OCI-LY7 (cell line): Measurements from ENCODE around the gene RCN2. TPM values are rescaled to one million over a fixed set of nuclear protein-coding genes. Genes with fewer than 3 reads are reported as not detected.

Experiments
- BruUV-seq: library from RNA; stranded (reverse); fragments of 400-500 nt; replicated peaks from 2 replicates; lab custom pipeline; 2021; lab: Mats Ljungman, UMichigan
- CTCF ChIA-PET: fragments of 300-600 bp; sonication (Branson Sonifier 250); formaldehyde crosslinking; loops from one replicate; lab custom pipeline; 2022; ENCODE audit warnings: antibody characterized with exemption; ENCODE audit not compliant: unreplicated experiment; lab: Charles Lee
- POLR2A ChIA-PET: fragments of 300-600 bp; sonication (Branson Sonifier 250); formaldehyde crosslinking; loops from one replicate; lab custom pipeline; 2022; ENCODE audit warnings: antibody characterized with exemption; lab: Charles Lee
- DNase-seq: peaks from one replicate; pipeline ENCODE4 v3.0.0-alpha.2; 2015; ENCODE audit warnings: low spot score
- H2AFZ ChIP-seq: fragments of 200-600 bp; sonication (generic), shearing (Covaris generic); 2 replicates; pipeline ENCODE4 v1.6.1; 2014; ENCODE audit warnings: mild to moderate bottlenecking, antibody characterized with exemption, low read length, moderate library complexity
- H3K27ac ChIP-seq: fragments of 200-600 bp; sonication (generic); 2 replicates; pipeline ENCODE4 v1.5.1; 2014; ENCODE audit warnings: mixed run types, low read depth, mild to moderate bottlenecking, moderate library complexity, low read length, inconsistent platforms; ENCODE audit not compliant: poor library complexity, severe bottlenecking
- H3K36me3 ChIP-seq: fragments of 200-600 bp; sonication (generic); 2 replicates; pipeline ENCODE4 v1.6.1; 2014; ENCODE audit warnings: mild to moderate bottlenecking, antibody characterized with exemption, low read length, moderate library complexity, mixed read lengths; ENCODE audit not compliant: insufficient read depth
- H3K4me1 ChIP-seq: fragments of 200-600 bp; sonication (generic); 2 replicates; pipeline ENCODE4 v1.5.1; 2014; ENCODE audit warnings: mild to moderate bottlenecking, low read length; ENCODE audit not compliant: insufficient read depth, poor library complexity, severe bottlenecking
- H3K4me2 ChIP-seq: fragments of 200-600 bp; sonication (generic); 2 replicates; pipeline ENCODE4 v1.6.1; 2014; ENCODE audit warnings: mild to moderate bottlenecking, low read length
- H3K4me3 ChIP-seq: fragments of 200-600 bp; sonication (generic); 2 replicates; pipeline ENCODE4 v1.5.1; 2014; ENCODE audit warnings: mild to moderate bottlenecking, low read depth, low read length; ENCODE audit not compliant: poor library complexity, severe bottlenecking
- H3K79me2 ChIP-seq: fragments of 200-600 bp; sonication (generic); 2 replicates; pipeline ENCODE4 v1.6.1; 2016; ENCODE audit warnings: low read depth, mild to moderate bottlenecking, low read length, moderate library complexity, mixed read lengths; ENCODE audit not compliant: insufficient read depth
- H3K9me2 ChIP-seq: fragments of 200-600 bp; sonication (generic); 2 replicates; pipeline ENCODE4 v1.6.1; 2016; ENCODE audit warnings: mild to moderate bottlenecking, low read length, mixed read lengths; ENCODE audit not compliant: insufficient read depth
- H3K9me3 ChIP-seq: fragments of 200-600 bp; sonication (generic); 2 replicates; pipeline ENCODE4 v1.6.1; 2014; ENCODE audit warnings: mild to moderate bottlenecking, mixed run types, low read length, mixed read lengths
- H4K20me1 ChIP-seq: fragments of 200-600 bp; sonication (generic); 2 replicates; pipeline ENCODE4 v1.6.1; 2014; ENCODE audit warnings: mild to moderate bottlenecking, antibody characterized with exemption, low read length, moderate library complexity, mixed read lengths; ENCODE audit not compliant: insufficient read depth
- EZH2phosphoT487 ChIP-seq: fragments of 200-600 bp; sonication (generic); IDR thresholded peaks from 2 replicates; pipeline ENCODE4 v1.6.1; 2018; ENCODE audit warnings: low read depth, borderline replicate concordance, mild to moderate bottlenecking, mixed run types, antibody characterized with exemption, low read length, moderate library complexity, mixed read lengths
- intact Hi-C: fragments of 100-400 bp; cut with micrococcal nuclease; formaldehyde crosslinking; loops from one replicate; pipeline ENCODE4 v1.10.0; 2022; ENCODE audit not compliant: unreplicated experiment
- total RNA-seq, 2 experiments: library from RNA; depleted of rRNA in 1 of 2; stranded (reverse); fragments of >200 nt in 1 of 2; shearing (Covaris generic) in 1 of 2; gene quantifications; 2 replicates each; pipeline ENCODE4 v1.2.3, GENCODE V29; 2014 to 2022
- TF ChIP-seq, protein P1 (sequence below): fragments of 200-600 bp; sonication (generic); conservative IDR thresholded peaks from 2 replicates; pipeline ENCODE4 v1.5.1; 2014; ENCODE audit warnings: mild to moderate bottlenecking, antibody characterized with exemption, low read length, moderate library complexity, mixed read lengths

RCN2 gene
- total RNA-seq, 2 experiments from 2014 or later, result 32.8 to 39.1 TPM

GRCh38 chr15:76939715-76940114, 8.2 kb downstream of the RCN2 start:
- H3K9me2 ChIP-seq, result no peaks in the 10 kb centered on the region
- no peaks in the 10 kb centered on the region for H3K9me3 ChIP-seq
- no peak overlapping the region for H3K4me2 ChIP-seq
- 0 out of 2 replicates have a peak, but pooled peaks cover 8% of the 10 kb centered on the region for H4K20me1 ChIP-seq
- POLR2A ChIA-PET, result interaction anchor here (1.4 kb wide), 1 partner anchor 35 kb away, joined by 3 read pairs; no protein-coding TSS in a partner anchor
- intact Hi-C loops, result no loop called here
- no peak overlapping the region for H3K27ac ChIP-seq
- H3K79me2 ChIP-seq, result 0 out of 2 replicates have a peak, but pooled peaks cover 1% of the 10 kb centered on the region
- H3K4me3 ChIP-seq, result no peak overlapping the region
- TF ChIP-seq, protein P1, sequence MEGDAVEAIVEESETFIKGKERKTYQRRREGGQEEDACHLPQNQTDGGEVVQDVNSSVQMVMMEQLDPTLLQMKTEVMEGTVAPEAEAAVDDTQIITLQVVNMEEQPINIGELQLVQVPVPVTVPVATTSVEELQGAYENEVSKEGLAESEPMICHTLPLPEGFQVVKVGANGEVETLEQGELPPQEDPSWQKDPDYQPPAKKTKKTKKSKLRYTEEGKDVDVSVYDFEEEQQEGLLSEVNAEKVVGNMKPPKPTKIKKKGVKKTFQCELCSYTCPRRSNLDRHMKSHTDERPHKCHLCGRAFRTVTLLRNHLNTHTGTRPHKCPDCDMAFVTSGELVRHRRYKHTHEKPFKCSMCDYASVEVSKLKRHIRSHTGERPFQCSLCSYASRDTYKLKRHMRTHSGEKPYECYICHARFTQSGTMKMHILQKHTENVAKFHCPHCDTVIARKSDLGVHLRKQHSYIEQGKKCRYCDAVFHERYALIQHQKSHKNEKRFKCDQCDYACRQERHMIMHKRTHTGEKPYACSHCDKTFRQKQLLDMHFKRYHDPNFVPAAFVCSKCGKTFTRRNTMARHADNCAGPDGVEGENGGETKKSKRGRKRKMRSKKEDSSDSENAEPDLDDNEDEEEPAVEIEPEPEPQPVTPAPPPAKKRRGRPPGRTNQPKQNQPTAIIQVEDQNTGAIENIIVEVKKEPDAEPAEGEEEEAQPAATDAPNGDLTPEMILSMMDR, result no peak
- TF ChIP-seq EZH2phosphoT487, result no peak
- peaks cover 18% of the 10 kb centered on the region for H3K4me1 ChIP-seq
- H3K36me3 ChIP-seq, result peaks cover 41% of the 10 kb centered on the region
- H2AFZ ChIP-seq, result no peak overlapping the region
- no peak for DNase-seq
- CTCF ChIA-PET, result no interaction called here
- no TSS peak for BruUV-seq

DNA sequence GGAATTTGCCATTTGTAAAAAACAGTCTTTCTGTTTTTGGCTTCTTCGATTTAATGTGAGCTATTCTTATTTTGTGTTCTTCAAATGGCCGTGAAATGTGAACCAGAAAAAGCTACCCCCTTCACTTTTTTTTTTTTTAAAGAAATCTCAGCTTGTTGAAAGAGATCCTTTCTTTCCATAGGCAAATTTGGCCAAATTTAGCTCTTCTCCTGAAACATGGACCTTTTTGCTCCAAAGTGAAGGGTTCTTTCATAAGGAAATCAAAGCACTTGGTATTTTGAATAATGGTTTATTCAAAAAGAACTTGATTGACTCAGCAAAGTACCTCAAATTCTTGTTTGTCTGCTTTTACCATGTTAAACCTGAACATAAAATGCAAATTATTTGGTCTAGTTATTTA, 10.1 kb downstream of the RCN2 start:
- no peak overlapping the region for H3K27ac ChIP-seq
- H3K79me2 ChIP-seq, result no peaks in the 10 kb centered on the region
- peaks cover under 1% of the 10 kb centered on the region for H3K4me1 ChIP-seq
- H4K20me1 ChIP-seq, result no peaks in the 10 kb centered on the region
- H3K9me3 ChIP-seq, result no peaks in the 10 kb centered on the region
- POLR2A ChIA-PET, result interaction anchor here (0.5 to 1.6 kb wide), 8 partner anchors 9 to 480 kb away, joined by 3 to 8 read pairs (median 3); no protein-coding TSS in a partner anchor
- DNase-seq, result no peak
- H3K9me2 ChIP-seq, result no peaks in the 10 kb centered on the region
- H3K36me3 ChIP-seq, result peaks cover 42% of the 10 kb centered on the region
- intact Hi-C loops, result no loop called here
- no peak overlapping the region for H3K4me2 ChIP-seq
- no TSS peak for BruUV-seq
- no peak overlapping the region for H2AFZ ChIP-seq
- CTCF ChIA-PET, result no interaction called here
- no peak overlapping the region for H3K4me3 ChIP-seq
- TF ChIP-seq EZH2phosphoT487, result no peak
- TF ChIP-seq, protein P1, result no peak

- Histone ChIP-seq H3K4me3 (no peak overlapping the region), H3K79me2 (no peaks in the 10 kb centered on the region), H3K9me2 (no peaks in the 10 kb centered on the region), H4K20me1 (no peaks in the 10 kb centered on the region), H3K4me2 (no peak overlapping the region), H3K9me3 (no peaks in the 10 kb centered on the region), H2AFZ (no peak overlapping the region), H3K36me3 (peaks cover 39% of the 10 kb centered on the region), H3K27ac (no peak overlapping the region), H3K4me1 (peaks cover 8% of the 10 kb centered on the region)
- TF ChIP-seq EZH2phosphoT487, result no peak
- TF ChIP-seq, protein P1, result no peak
- BruUV-seq, result no TSS peak
- DNase-seq, result no peak
- POLR2A ChIA-PET, result interaction anchor here (0.5 to 1.6 kb wide), 5 partner anchors 9 to 35 kb away, joined by 3 to 8 read pairs (median 4); no protein-coding TSS in a partner anchor
- CTCF ChIA-PET, result no interaction called here
- intact Hi-C loops, result no loop called here
Observed at GRCh38 chr15:76942331-76942730, 10.8 kb downstream of the RCN2 start.
